KMS-11 (cell line): Measurements from ENCODE around the gene SUGCT.

ENCODE experiments used
- H2AFZ ChIP-seq: fragments of 200-600 bp; sonication (generic); 2 replicates; pipeline ENCODE4 v1.6.1; 2016; ENCODE audit warnings: antibody characterized with exemption, mixed run types, low read depth
- H3K27ac ChIP-seq: fragments of 200-600 bp; sonication (generic); 2 replicates; pipeline ENCODE4 v1.6.1; 2016; ENCODE audit warnings: mild to moderate bottlenecking, mixed run types
- H3K27me3 ChIP-seq: fragments of 200-600 bp; sonication (generic); 2 replicates; pipeline ENCODE4 v1.6.1; 2017; ENCODE audit warnings: mild to moderate bottlenecking, low read depth, mixed run types, moderate library complexity; ENCODE audit not compliant: insufficient read depth
- H3K36me3 ChIP-seq: fragments of 200-600 bp; sonication (generic); 2 replicates; pipeline ENCODE4 v1.6.1; 2017; ENCODE audit warnings: mild to moderate bottlenecking, mixed run types; ENCODE audit not compliant: insufficient read depth
- H3K4me1 ChIP-seq: fragments of 200-600 bp; sonication (generic); 2 replicates; pipeline ENCODE4 v1.6.1; 2016; ENCODE audit warnings: mild to moderate bottlenecking, low read depth, mixed run types; ENCODE audit not compliant: poor library complexity, severe bottlenecking
- H3K4me2 ChIP-seq: fragments of 200-600 bp; sonication (generic); 2 replicates; pipeline ENCODE4 v1.7.0; 2016; ENCODE audit warnings: mild to moderate bottlenecking, mixed run types
- H3K4me3 ChIP-seq: fragments of 200-600 bp; sonication (generic); IDR thresholded peaks from 2 replicates; pipeline ENCODE4 v1.6.1; 2017; ENCODE audit warnings: low read depth, low read length, mixed read lengths; ENCODE audit not compliant: insufficient read depth
- H3K79me2 ChIP-seq: fragments of 200-600 bp; sonication (generic); 2 replicates; pipeline ENCODE4 v1.6.1; 2016; ENCODE audit warnings: low read depth, mixed run types; ENCODE audit not compliant: insufficient read depth
- H3K9ac ChIP-seq: fragments of 200-600 bp; sonication (generic); 2 replicates; pipeline ENCODE4 v1.6.1; 2016; ENCODE audit warnings: mild to moderate bottlenecking, mixed run types
- H4K20me1 ChIP-seq: fragments of 200-600 bp; sonication (generic); 2 replicates; pipeline ENCODE4 v1.6.1; 2016; ENCODE audit warnings: mild to moderate bottlenecking, mixed run types; ENCODE audit not compliant: insufficient read depth
- CTCF ChIP-seq: fragments of 200-600 bp; sonication (generic); conservative IDR thresholded peaks from 2 replicates; pipeline ENCODE4 v1.6.1; 2017; ENCODE audit warnings: low read depth, mild to moderate bottlenecking, antibody characterized with exemption, low read length, moderate library complexity, mixed read lengths

Gene SUGCT

GRCh38 chr7:40815022-40815421 lies 680.2 kb downstream of the SUGCT start:
- no peaks in the 10 kb centered on the region for H4K20me1 ChIP-seq
- H3K4me2 ChIP-seq: no peak overlapping the region
- H3K79me2 ChIP-seq: no peaks in the 10 kb centered on the region
- H3K4me3 ChIP-seq: no peak overlapping the region
- no peaks in the 10 kb centered on the region for H3K36me3 ChIP-seq
- TF ChIP-seq CTCF: no peak
- no peaks in the 10 kb centered on the region for H3K4me1 ChIP-seq
- H3K27ac ChIP-seq: no peak overlapping the region
- H2AFZ ChIP-seq: no peak overlapping the region
- no peaks in the 10 kb centered on the region for H3K27me3 ChIP-seq
- no peak overlapping the region for H3K9ac ChIP-seq

- no peaks in the 10 kb centered on the region for H3K4me1 ChIP-seq
- no peak overlapping the region for H3K4me2 ChIP-seq
- no peak overlapping the region for H3K27ac ChIP-seq
- no peaks in the 10 kb centered on the region for H3K36me3 ChIP-seq
- H2AFZ ChIP-seq: no peak overlapping the region
- no peak overlapping the region for H3K4me3 ChIP-seq
- H4K20me1 ChIP-seq: no peaks in the 10 kb centered on the region
- H3K9ac ChIP-seq: no peak overlapping the region
- no peaks in the 10 kb centered on the region for H3K27me3 ChIP-seq
- H3K79me2 ChIP-seq: no peaks in the 10 kb centered on the region
- no peak for TF ChIP-seq CTCF
These were observed 680.7 kb downstream of the SUGCT start for GRCh38 chr7:40815512-40815911.

- Histone ChIP-seq H4K20me1 (no peaks in the 10 kb centered on the region), H3K9ac (no peak overlapping the region), H2AFZ (no peak overlapping the region), H3K79me2 (no peaks in the 10 kb centered on the region), H3K4me2 (no peak overlapping the region), H3K27me3 (no peaks in the 10 kb centered on the region), H3K27ac (no peak overlapping the region), H3K36me3 (no peaks in the 10 kb centered on the region), H3K4me3 (no peak overlapping the region), H3K4me1 (no peaks in the 10 kb centered on the region)
- TF ChIP-seq CTCF: no peak
These were observed 688.1 kb downstream of the SUGCT start for GRCh38 chr7:40822861-40823260.

- no peaks in the 10 kb centered on the region for H3K79me2 ChIP-seq
- no peak overlapping the region for H3K9ac ChIP-seq
- no peaks in the 10 kb centered on the region for H3K36me3 ChIP-seq
- H2AFZ ChIP-seq: no peak overlapping the region
- H3K4me3 ChIP-seq: no peak overlapping the region
- H3K4me1 ChIP-seq: no peaks in the 10 kb centered on the region
- H4K20me1 ChIP-seq: no peaks in the 10 kb centered on the region
- no peaks in the 10 kb centered on the region for H3K27me3 ChIP-seq
- H3K4me2 ChIP-seq: no peak overlapping the region
- TF ChIP-seq CTCF: no peak
- H3K27ac ChIP-seq: no peak overlapping the region
These were observed 689.7 kb downstream of the SUGCT start for GRCh38 chr7:40824461-40824860.
